OCI-LY3 (cell line): Measurements from ENCODE around the gene RPS6KB2.

Experiments used
- H2AFZ ChIP-seq: fragments of 200-600, 300-600 bp; shearing (Covaris generic); 2 replicates; pipeline ENCODE4 v1.6.0; 2014; ENCODE audit warnings: antibody characterized with exemption, low read depth, low read length
- H3K27ac ChIP-seq: fragments of 200-600, 300-600 bp; sonication (generic); 2 replicates; pipeline ENCODE4 v1.5.1; 2014; ENCODE audit warnings: mild to moderate bottlenecking, low read length, moderate library complexity, mixed read lengths
- H3K27me3 ChIP-seq: fragments of 200-600, 300-600 bp; sonication (generic); 2 replicates; pipeline ENCODE4 v1.6.1; 2014; ENCODE audit warnings: low read depth, low read length, mixed read lengths
- H3K36me3 ChIP-seq: fragments of 200-600, 300-600 bp; sonication (generic); replicated peaks from 2 replicates; pipeline ENCODE3; 2014; ENCODE audit warnings: low read depth, low read length, mixed read lengths
- H3K4me1 ChIP-seq: fragments of 300-600, 200-600 bp; sonication (generic); 2 replicates; pipeline ENCODE4 v1.6.1; 2014; ENCODE audit warnings: low read length, mixed read lengths
- H3K4me2 ChIP-seq: fragments of 200-600, 300-600 bp; sonication (generic); 2 replicates; pipeline ENCODE4 v1.6.1; 2014; ENCODE audit warnings: low read length, mixed read lengths
- H3K4me3 ChIP-seq: fragments of 300-600, 200-600 bp; sonication (generic); 2 replicates; pipeline ENCODE4 v1.5.1; 2014; ENCODE audit warnings: antibody characterized with exemption, mild to moderate bottlenecking, low read length, moderate library complexity
- H3K79me2 ChIP-seq: fragments of 300-600, 200-600 bp; shearing (Covaris generic); 2 replicates; pipeline ENCODE4 v1.6.1; 2014; ENCODE audit warnings: mild to moderate bottlenecking, low read length, mixed read lengths
- H3K9ac ChIP-seq: fragments of 300-600, 200-600 bp; shearing (Covaris generic); 2 replicates; pipeline ENCODE4 v1.6.0; 2014; ENCODE audit warnings: mild to moderate bottlenecking, low read length, moderate library complexity
- H3K9me3 ChIP-seq: fragments of 200-600, 300-600 bp; shearing (Covaris generic); 2 replicates; pipeline ENCODE4 v1.6.1; 2014; ENCODE audit warnings: low read length, mixed read lengths; ENCODE audit not compliant: insufficient read depth
- H4K20me1 ChIP-seq: fragments of 200-600, 300-600 bp; sonication (generic); 2 replicates; pipeline ENCODE4 v1.6.1; 2016; ENCODE audit warnings: low read length, mixed read lengths; ENCODE audit not compliant: insufficient read depth
- CTCF ChIP-seq: fragments of 200-600, 300-600 bp; sonication (generic); IDR thresholded peaks from 2 replicates; pipeline ENCODE4 v1.5.1; 2014; ENCODE audit warnings: antibody characterized with exemption, low read length, low read depth
- EZH2phosphoT487 ChIP-seq: fragments of 200-600 bp; shearing (Covaris generic); IDR thresholded peaks from 2 replicates; pipeline ENCODE4 v1.6.1; 2018; ENCODE audit warnings: antibody characterized with exemption, mixed run types, low read depth

RPS6KB2 gene

DNA sequence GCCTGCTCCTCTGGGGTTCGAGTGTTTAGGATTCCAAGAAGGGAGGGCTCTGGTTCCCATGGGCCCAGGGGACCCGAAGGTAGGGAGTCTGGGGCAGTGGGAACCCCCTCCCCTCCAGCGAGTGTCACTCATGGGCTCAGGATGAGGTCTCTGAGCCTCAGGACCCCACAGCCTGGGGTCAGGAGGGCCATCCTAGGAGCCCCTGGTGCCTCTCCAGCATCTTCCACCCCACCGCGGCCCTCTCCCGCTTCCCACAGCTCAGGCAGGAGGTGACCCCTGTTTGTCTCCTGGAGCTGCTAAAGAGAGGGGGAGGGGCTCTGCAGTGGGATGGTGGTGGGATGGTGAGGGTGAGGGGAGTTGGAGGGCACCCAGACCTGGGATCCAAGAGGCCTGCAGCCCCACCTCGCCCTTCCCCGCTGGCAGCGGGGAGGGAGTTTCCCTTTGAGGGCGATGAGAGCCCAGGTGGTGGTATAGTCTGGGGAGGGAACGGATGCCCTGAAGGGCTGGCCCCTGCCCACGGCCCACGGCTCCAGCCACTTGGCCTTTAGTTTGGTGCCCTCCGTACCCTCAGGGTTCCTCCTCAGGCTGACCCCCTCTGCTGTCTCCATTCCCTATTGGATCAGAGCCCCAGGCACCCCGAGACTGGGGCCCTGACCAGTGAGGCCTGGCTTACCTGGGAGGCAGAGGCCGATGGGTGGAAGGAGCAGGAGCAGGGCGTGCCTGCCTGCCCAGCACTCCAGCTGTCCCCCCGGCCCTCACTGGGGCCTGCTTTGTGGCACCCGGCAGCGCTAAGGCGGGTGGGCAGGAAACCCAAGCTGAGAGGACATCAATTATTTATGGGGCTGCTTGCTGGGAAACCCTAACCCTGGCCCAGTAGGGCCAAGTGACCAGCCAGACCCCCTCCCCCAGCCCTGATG lies 25.8 kb downstream of the RPS6KB2 start:
- H3K79me2 ChIP-seq: no peaks in the 10 kb centered on the region
- TF ChIP-seq CTCF: no peak
- no peak for TF ChIP-seq EZH2phosphoT487
- no peak overlapping the region for H3K9ac ChIP-seq

GRCh38 chr11:67455054-67455453 lies 26.8 kb downstream of the RPS6KB2 start, which contains the start of gene CABP4:
TSS of gene CABP4 (plus strand) at chr11:67455354. CDS start at chr11:67455424, 70 bp downstream.
- H3K9me3 ChIP-seq: peaks cover 4% of the 10 kb centered on the region; the same call in 1 of the 2 replicates
- H2AFZ ChIP-seq: no peak within 1 kb of the TSS
- H3K4me3 ChIP-seq: no peak within 1 kb of the TSS
- H3K36me3 ChIP-seq: no peaks in the 10 kb centered on the region
- no peaks in the 10 kb centered on the region for H3K79me2 ChIP-seq
- H3K27me3 ChIP-seq: no peaks in the 10 kb centered on the region
- H3K27ac ChIP-seq: no peak within 1 kb of the TSS
- H3K4me2 ChIP-seq: no peak within 1 kb of the TSS
- TF ChIP-seq CTCF: no peak
- TF ChIP-seq EZH2phosphoT487: no peak
- no peaks in the 10 kb centered on the region for H4K20me1 ChIP-seq
- H3K9ac ChIP-seq: no peak within 1 kb of the TSS
- H3K4me1 ChIP-seq: peaks cover 14% of the 10 kb centered on the region

More for the DNA sequence above, 25.8 kb downstream of the RPS6KB2 start:
- Histone ChIP-seq H3K4me2 (no peak overlapping the region), H4K20me1 (no peaks in the 10 kb centered on the region), H2AFZ (no peak overlapping the region), H3K36me3 (no peaks in the 10 kb centered on the region), H3K4me3 (no peak overlapping the region), H3K27ac (no peak overlapping the region), H3K27me3 (0 out of 2 replicates have a peak, but pooled peaks cover 2% of the 10 kb centered on the region), H3K4me1 (peaks cover 7% of the 10 kb centered on the region), H3K9me3 (no peaks in the 10 kb centered on the region; the same call in 1 of the 2 replicates)

DNA sequence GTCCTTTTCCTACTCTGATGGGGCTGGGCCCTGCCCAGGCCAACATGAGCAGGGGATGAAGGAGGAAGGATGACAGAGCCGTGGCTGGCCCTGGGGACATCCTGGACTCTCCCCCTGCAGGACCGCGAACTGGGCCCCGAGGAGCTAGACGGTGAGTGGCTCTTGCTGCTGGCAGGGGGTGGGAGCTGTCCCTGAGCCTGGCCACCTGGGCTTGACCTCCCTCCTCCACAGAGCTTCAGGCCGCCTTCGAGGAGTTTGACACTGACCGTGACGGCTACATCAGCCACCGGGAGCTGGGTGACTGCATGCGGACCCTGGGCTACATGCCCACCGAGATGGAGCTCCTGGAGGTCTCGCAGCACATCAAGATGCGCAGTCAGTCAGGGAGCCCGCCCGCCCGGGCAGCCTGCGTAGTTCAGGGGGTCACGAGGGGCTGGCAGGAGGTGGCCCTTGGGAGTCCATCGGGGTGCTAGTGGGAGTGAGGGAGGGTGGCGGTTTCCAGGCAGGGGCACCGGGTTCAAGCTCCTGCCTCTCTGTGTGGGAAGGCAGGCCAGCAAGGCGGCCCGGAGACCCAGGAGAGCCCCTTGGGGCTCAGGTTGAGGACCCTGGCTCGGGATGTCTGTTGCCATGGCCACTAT lies 27.9 kb downstream of the RPS6KB2 start:
- no peaks in the 10 kb centered on the region for H3K36me3 ChIP-seq
- H3K4me3 ChIP-seq: no peak overlapping the region
- H3K4me1 ChIP-seq: peaks cover 20% of the 10 kb centered on the region
- no peak overlapping the region for H3K27ac ChIP-seq
- no peaks in the 10 kb centered on the region for H3K27me3 ChIP-seq
- H3K9ac ChIP-seq: no peak overlapping the region
- H3K9me3 ChIP-seq: peaks cover 4% of the 10 kb centered on the region; the same call in 1 of the 2 replicates
- no peaks in the 10 kb centered on the region for H4K20me1 ChIP-seq
- no peaks in the 10 kb centered on the region for H3K79me2 ChIP-seq
- H2AFZ ChIP-seq: no peak overlapping the region
- H3K4me2 ChIP-seq: no peak overlapping the region
- TF ChIP-seq EZH2phosphoT487 (no peak), CTCF (no peak)

GRCh38 chr11:67457453-67457852 lies 29.2 kb downstream of the RPS6KB2 start:
- no peaks in the 10 kb centered on the region for H3K79me2 ChIP-seq
- H3K27me3 ChIP-seq: no peaks in the 10 kb centered on the region
- no peaks in the 10 kb centered on the region for H4K20me1 ChIP-seq
- no peak overlapping the region for H3K9ac ChIP-seq
- H2AFZ ChIP-seq: no peak overlapping the region
- no peak overlapping the region for H3K27ac ChIP-seq
- peaks cover 4% of the 10 kb centered on the region; the same call in 1 of the 2 replicates for H3K9me3 ChIP-seq
- H3K4me2 ChIP-seq: no peak overlapping the region
- H3K4me3 ChIP-seq: no peak overlapping the region
- no peaks in the 10 kb centered on the region for H3K36me3 ChIP-seq
- TF ChIP-seq CTCF (no peak), EZH2phosphoT487 (no peak)
- peaks cover 20% of the 10 kb centered on the region for H3K4me1 ChIP-seq
